MV-4-11 (cell line): ENCODE results near the gene RSPO1.
"Not testable (repeated sequence)": the region's sequence is repeated elsewhere in the genome, so short reads cannot be mapped to it uniquely, and the experiment has no call there.

Experiments used
- DNase-seq: peaks from one replicate; lab custom pipeline; 2025; lab: John Stamatoyannopoulos, UW

The RSPO1 gene

GRCh38 chr1:37616330-37616729 is 18.4 kb downstream of the RSPO1 start:
- no peak for DNase-seq

DNA sequence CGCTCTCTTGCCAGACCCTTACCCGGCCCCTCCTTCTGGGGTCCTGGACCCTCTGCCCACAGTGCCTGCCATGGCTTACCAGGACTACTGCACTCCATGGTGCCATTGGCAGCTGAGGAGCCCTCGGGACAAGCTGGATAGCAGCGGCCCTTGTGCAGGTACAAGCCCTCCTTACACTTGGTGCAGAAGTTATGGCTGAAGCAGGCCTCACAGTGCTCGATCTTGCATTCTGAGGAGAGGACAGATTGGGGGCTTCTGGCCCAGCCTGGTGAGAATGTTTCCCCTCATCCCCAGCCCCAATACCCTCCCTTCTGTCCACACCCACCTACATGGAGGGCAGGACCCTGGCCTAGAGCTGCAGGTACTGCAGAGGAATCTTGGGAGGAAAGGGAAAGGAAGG is 20.6 kb downstream of the RSPO1 start:
- no peak for DNase-seq

DNA sequence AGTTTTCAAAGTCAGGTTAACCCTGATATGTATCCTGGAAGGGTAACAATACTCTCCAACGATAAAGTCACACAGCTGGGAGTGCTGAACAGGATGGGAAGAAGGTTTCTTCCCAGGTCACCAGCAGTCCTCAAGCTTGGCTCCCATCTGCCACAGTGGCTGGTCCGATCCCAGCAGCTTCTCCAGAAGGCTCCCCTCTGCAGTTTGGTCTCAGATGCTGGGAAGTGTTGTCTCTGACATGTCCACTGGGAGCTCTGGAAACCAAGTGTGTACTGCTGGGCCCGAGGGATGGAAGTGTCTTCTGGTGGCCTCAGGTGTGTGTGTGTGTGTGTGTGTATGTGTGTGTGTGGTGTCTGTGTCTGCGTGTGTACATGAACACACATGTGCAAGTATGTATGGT is 22.5 kb downstream of the RSPO1 start:
- no peak for DNase-seq

- DNase-seq, result no peak
Measured at GRCh38 chr1:37609994-37610393, 24.7 kb downstream of the RSPO1 start.

DNA sequence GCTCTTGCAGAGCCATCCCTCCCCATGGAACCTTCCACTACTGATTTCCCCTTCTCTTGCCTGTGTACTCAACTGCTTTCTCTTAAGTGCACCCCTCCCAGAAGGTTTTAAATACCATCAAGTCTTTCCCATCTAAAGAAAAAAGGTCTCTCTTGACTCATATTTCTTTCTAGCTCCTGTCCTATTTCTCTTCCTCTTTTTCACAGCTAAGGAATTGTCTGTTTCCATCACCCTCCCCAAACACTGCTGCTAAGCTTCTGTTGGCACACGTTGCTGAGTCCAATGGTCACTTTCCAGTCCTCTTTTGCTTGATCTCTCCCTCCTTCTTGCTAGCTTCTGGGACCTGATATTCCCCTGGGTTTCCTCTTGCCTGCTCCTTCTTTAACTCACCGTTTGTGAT is 25.7 kb downstream of the RSPO1 start:
- DNase-seq, result peak; percentile 70

DNA sequence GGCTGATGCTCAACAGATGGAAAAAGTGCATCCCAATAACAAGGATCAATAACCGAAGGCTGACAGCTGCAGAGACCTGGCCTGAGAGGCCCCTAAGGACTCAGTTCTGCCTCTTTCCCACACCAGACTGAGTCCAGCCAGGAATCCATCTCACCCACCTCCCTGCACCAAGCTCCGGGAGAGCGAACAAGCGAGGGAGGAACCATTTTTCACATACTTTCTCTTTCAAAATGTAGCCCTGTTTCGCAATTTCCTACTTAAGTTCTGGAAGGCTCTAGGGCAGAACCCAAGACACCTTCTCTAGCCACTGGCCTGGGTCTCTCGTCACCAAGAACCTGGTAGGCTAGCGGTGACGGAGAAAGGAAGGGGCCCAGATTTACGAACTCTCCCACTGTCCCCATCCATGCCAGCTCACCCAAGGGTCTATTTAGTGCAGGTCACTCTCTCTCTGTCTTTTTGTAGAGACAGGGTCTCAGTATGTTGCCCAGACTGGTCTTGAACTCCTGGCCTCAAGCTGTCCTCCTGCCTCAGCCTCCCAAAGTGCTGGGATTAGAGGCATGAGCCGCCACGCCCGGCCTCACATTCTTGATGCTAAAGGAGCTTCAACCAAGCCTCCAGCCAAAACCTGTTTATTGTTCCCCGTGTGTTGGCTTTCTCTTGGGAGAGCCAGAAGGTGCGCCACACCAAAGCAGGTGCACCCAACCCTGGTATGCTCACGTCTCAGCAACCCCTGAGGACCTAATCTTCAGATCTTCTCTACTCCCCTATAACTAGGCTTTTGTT is 28.0 kb downstream of the RSPO1 start:
- peak; percentile 59 for DNase-seq

- DNase-seq, result no peak
Measured at GRCh38 chr1:37605806-37606474, 28.8 kb downstream of the RSPO1 start.

- DNase-seq, result no peak
Measured at GRCh38 chr1:37605061-37605650, 29.5 kb downstream of the RSPO1 start.

DNA sequence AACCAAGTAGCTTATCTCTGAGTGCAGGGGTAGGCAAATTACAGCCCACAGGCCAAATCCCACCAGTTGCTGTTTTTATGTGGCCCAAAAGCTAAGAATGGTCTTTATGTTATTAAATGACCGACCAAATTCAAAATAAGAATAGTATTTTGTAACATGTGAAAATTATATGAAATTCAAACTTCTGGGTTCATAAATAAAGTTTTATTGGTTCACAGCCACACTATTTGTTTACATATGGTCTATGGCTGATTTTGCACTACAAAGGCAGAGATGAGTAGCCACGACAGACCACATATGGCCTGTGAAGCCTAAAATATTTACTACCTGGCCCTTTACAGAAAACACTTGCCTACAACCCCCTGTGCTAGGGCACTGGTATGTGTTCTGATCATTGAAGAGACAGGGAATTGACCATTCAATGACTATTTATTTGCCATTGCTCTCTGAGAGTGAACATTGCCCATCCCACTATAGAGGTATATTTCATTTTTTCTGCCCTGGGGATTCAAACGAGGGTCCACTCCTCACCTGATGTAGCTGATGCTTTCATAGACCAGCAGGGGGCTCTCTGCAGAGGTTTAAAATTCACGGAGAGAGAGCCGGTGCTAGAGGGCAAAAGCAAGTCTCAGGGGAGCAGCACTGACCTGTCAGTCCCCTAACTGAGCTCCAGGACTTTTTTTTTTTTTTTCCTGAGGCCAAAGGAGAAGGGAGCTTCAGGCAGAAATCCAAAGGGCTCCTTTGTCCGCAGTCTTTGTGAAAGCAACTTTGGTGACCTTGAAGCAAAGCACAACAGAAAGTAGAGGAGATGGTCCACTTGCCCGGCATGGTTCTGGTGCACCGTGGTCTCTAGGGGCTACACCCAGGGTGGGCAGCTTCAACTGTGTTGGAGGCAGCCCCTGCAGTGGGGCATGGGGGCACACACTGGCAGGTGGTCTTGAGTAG is 31.7 kb downstream of the RSPO1 start:
- peak; percentile 35 for DNase-seq

DNA sequence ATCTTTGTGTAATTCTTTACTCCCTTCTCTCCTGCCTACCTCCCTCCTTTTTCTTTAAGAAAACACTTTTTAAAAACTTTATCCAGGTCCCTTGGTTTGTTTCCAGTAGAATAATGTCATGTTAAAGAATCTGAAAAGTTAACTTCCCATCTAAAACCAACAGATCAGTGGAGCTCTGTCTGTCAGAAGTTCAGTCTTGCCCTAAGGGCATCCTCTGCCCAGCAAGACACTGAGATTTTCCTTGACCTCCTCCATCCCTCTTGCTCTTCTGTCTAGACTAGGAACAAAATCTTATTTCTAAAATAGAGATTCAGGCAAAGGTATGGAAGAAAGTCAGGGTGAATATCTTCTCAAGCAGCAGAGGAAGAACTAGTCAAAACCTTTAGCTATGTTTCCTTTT is 33.3 kb downstream of the RSPO1 start:
- DNase-seq, result no peak

GRCh38 chr1:37599940-37600339 is 34.8 kb downstream of the RSPO1 start:
- no peak for DNase-seq

- no peak for DNase-seq
Measured at GRCh38 chr1:37596182-37596667, 38.5 kb downstream of the RSPO1 start.

DNA sequence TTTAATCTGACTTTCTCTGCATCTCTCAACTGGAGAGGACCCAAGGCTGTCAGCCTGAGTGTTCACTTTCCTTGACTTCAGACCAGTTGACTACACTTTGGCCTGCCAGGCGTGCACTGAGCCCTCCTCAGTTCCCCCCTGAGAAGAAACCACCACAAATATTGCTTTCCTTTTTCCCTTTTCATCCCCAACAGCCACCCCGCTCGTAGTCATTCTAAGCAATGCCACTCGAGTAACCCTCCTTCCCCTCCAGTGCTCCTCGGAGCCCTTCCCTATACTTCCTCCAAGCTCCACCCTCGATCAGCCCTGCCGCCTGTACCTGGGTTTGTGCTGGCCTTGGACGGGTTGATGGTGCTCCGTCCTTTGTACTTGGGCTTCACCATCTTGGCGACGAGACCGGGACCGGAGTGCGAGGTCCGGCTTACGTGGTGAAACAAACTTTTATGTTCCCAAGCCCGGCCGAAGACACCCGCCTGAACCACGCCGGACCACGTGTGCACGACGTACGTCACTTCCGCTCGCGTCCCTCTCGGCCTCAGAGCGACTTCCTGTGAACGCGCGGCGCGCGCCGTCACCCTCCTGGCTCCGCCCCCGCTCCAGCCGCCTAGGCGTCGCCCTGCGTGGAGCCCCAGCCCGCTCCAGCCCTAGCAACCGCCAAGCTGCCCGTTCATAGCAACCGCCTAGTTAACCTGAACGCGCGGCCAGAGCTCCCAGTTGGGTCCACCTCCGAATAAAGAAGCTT is 39.1 kb downstream of the RSPO1 start, which contains the start of gene GNL2:
Gene GNL2 (minus strand): TSS at position 498 of the 742 bp plus-strand sequence. CDS start 115 bp downstream, at position 383.
- DNase-seq, result peak; percentile 95

DNA sequence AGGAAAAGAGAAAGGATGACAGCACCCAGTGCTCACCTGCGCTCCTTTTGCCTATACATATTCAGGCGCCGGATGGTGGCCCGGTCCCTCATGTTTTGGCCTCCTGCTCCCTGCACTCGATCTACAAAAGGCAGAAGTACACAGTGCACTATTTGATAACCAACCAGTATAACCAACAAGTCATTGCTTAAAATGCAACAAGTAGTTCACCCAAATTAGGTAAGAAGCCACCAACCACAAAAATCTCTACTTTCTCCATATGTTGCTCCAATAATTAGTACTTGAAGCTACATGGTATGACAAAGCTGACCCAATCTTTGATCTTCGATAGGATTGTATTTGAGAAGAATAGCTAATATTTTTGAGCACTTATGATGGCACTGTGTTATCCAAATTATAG is 41.0 kb downstream of the RSPO1 start:
- no peak for DNase-seq

GRCh38 chr1:37588939-37589338 is 45.8 kb downstream of the RSPO1 start:
- DNase-seq, result no peak

- DNase-seq, result not testable (repeated sequence)
Measured at GRCh38 chr1:37584544-37584943, 50.1 kb downstream of the RSPO1 start.

DNA sequence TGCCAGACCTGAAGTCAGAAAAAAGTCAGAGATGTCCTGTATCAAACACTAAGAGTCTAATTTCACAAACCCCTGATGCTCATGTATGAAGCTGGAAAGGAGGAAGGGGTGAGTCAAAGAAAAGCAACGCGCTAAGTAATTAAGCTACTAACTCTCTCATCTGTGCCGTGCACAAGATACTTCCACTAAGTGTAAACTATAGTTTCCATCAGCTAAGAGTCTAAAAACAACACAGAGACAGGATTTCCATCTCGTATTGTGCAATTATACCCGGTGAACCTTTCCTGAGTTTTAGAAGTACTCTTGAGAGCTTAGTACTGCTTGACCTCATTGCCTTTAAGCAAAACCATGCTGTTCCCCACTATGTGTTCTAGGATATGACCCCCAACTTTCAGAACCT is 59.0 kb downstream of the RSPO1 start:
- DNase-seq, result no peak

- DNase-seq, result peak; percentile 38
Measured at GRCh38 chr1:37574834-37575480, 59.7 kb downstream of the RSPO1 start.

DNA sequence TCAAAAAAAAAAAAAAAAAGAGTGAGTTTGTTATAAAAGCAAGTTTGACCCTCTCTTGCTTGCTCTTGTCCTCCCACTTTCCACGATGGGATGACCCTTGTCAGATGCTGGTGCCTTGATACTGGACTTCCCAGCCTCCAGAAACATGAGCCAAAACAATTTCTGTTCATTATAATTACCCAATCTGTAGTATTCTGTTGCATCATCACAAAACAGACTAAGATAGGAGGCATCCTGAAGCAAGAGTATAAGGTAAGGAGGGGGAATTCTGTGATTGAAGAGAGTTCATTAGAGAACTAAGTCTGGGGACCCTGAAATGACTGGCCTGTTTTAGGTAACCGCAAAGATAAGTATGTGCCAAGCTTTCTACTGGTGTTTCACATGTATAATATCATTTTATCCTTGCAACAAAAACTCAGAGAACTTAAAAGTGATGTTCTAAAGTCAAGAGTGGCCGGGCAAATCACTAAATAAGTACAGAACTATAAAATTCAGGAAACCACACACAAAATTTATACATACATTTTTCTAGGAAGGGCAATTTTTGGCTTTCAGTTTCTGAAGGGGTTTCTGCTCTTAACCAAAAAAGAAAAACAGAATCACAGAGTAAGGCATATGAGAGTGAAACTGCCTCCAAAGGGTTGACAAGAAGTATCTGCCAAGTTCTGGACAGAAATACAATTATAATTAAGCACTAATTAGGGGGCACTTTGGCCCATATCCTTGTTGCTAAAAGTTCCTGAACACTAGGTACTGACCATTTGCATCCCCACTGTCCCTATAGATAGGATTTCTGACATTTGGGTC is 64.0 kb downstream of the RSPO1 start:
- no peak for DNase-seq

DNA sequence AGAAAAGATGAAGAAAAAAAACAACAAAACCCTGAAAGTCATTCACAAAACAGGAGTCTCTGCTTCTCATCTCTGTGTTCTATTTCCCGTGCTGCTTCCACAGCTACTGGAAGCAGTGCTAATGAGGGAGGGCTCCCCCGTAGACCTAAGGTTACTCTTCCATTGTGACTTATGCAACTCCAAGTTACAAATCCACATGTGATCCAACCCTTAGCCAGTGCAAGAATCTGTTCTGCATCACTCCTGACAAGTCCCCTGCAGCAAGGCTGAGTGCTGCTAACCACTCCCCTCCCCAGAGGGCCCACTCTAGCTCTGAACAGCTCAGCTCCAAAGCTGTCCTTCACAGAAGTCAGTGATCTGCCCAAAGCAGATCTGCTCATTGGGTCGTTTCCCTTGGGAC is 67.7 kb downstream of the RSPO1 start:
- no peak for DNase-seq
